ENCODE data around the gene PARD3. TPM values are rescaled to one million over a fixed set of nuclear protein-coding genes. Genes with fewer than 3 reads are reported as not detected.

Gene PARD3
- total and polyA plus RNA-seq, 2 experiments from 2014 or later, result 47.2 to 59.7 TPM

- Histone ChIP-seq H3K9me2 (replicated peaks; ENCODE audit: insufficient read depth) (no peaks in the 10 kb centered on the region), H3K4me3 (no peak overlapping the region), H4K20me1 (ENCODE audit: insufficient read depth, poor library complexity, severe bottlenecking) (no peaks in the 10 kb centered on the region), H3K27me3 (no peaks in the 10 kb centered on the region), H3K4me2 (peak overlapping the region; percentile 18), H3K9me3 (ENCODE audit: low read depth) (no peaks in the 10 kb centered on the region), H2AFZ (no peak overlapping the region), H3K4me1 (ENCODE audit: insufficient read depth) (peaks cover 6% of the 10 kb centered on the region), H3K79me2 (peaks cover 10% of the 10 kb centered on the region), H3K27ac (peak overlapping the region; percentile 11), H3K36me3 (replicated peaks; ENCODE audit: insufficient read depth, low read depth) (no peaks in the 10 kb centered on the region)
- WGBS (ENCODE audit: low lambda C conversion rate, missing lambda C conversion rate), result 50% methylated on average over 3 of the region's 3 CpGs
- TF ChIP-seq EZH2 (IDR thresholded peaks at IDR 0.05; ENCODE audit: borderline replicate concordance), result no peak
- TF ChIP-seq CTCF (IDR thresholded peaks at IDR 0.05; ENCODE audit: poor library complexity), result no peak
- no peak for TF ChIP-seq EZH2phosphoT487 (IDR thresholded peaks at IDR 0.05; ENCODE audit: low read depth, severe bottlenecking, unreplicated experiment)
- DNase-seq (ENCODE audit: low spot score), result peak; percentile 63
Observed at GRCh38 chr10:34504534-34504933, 310.6 kb downstream of the PARD3 start.

- Histone ChIP-seq H2AFZ (no peak overlapping the region), H3K4me1 (ENCODE audit: insufficient read depth) (peaks cover 6% of the 10 kb centered on the region), H3K27me3 (no peaks in the 10 kb centered on the region), H3K79me2 (peaks cover 12% of the 10 kb centered on the region), H3K4me3 (no peak overlapping the region), H3K36me3 (replicated peaks; ENCODE audit: insufficient read depth, low read depth) (no peaks in the 10 kb centered on the region), H3K27ac (no peak overlapping the region), H4K20me1 (ENCODE audit: insufficient read depth, poor library complexity, severe bottlenecking) (no peaks in the 10 kb centered on the region), H3K9me3 (ENCODE audit: low read depth) (no peaks in the 10 kb centered on the region), H3K4me2 (no peak overlapping the region), H3K9me2 (replicated peaks; ENCODE audit: insufficient read depth) (no peaks in the 10 kb centered on the region)
- TF ChIP-seq EZH2phosphoT487 (IDR thresholded peaks at IDR 0.05; ENCODE audit: low read depth, severe bottlenecking, unreplicated experiment) (no peak), CTCF (IDR thresholded peaks at IDR 0.05; ENCODE audit: poor library complexity) (no peak), EZH2 (IDR thresholded peaks at IDR 0.05; ENCODE audit: borderline replicate concordance) (no peak)
- WGBS (ENCODE audit: low lambda C conversion rate, missing lambda C conversion rate), result 86% methylated on average over 2 of the region's 2 CpGs
- DNase-seq (ENCODE audit: low spot score), result no peak
Observed at GRCh38 chr10:34503704-34504103, 311.4 kb downstream of the PARD3 start.

GRCh38 chr10:34499612-34500279 lies 315.4 kb downstream of the PARD3 start:
- H3K4me3 ChIP-seq, result no peak overlapping the region

More at GRCh38 chr10:34499612-34500279, 315.4 kb downstream of the PARD3 start:
- no peak overlapping the region for H3K4me2 ChIP-seq
- peaks cover 18% of the 10 kb centered on the region for H3K79me2 ChIP-seq
- H3K27ac ChIP-seq, result no peak overlapping the region
- H2AFZ ChIP-seq, result no peak overlapping the region
- H3K4me1 ChIP-seq (ENCODE audit: insufficient read depth), result peaks cover 6% of the 10 kb centered on the region
- no peaks in the 10 kb centered on the region for H4K20me1 ChIP-seq (ENCODE audit: insufficient read depth, poor library complexity, severe bottlenecking)
- no peaks in the 10 kb centered on the region for H3K9me2 ChIP-seq (replicated peaks; ENCODE audit: insufficient read depth)
- TF ChIP-seq CTCF (IDR thresholded peaks at IDR 0.05; ENCODE audit: poor library complexity), result no peak
- no peak for TF ChIP-seq EZH2 (IDR thresholded peaks at IDR 0.05; ENCODE audit: borderline replicate concordance)
- TF ChIP-seq EZH2phosphoT487 (IDR thresholded peaks at IDR 0.05; ENCODE audit: low read depth, severe bottlenecking, unreplicated experiment), result no peak
- H3K36me3 ChIP-seq (replicated peaks; ENCODE audit: insufficient read depth, low read depth), result no peaks in the 10 kb centered on the region
- 69% methylated on average over 3 of the region's 3 CpGs for WGBS (ENCODE audit: low lambda C conversion rate, missing lambda C conversion rate)
- H3K27me3 ChIP-seq, result no peaks in the 10 kb centered on the region
- no peaks in the 10 kb centered on the region for H3K9me3 ChIP-seq (ENCODE audit: low read depth)
- no peak for DNase-seq (ENCODE audit: low spot score)
